ENCODE results near the gene PSG1. TPM values are rescaled to one million over a fixed set of nuclear protein-coding genes. Genes with fewer than 3 reads are reported as not detected.
"Not testable (repeated sequence)": the region's sequence is repeated elsewhere in the genome, so short reads cannot be mapped to it uniquely, and the experiment has no call there.

The PSG1 gene
- total RNA-seq, 1 experiment from 2014 or later, result not detected

GRCh38 chr19:42872608-42873007 lies 6.9 kb downstream of the PSG1 start:
- no peaks in the 10 kb centered on the region for H3K27me3 Mint-ChIP-seq (ENCODE audit: unreplicated experiment)
- H3K27ac Mint-ChIP-seq (ENCODE audit: unreplicated experiment), result no peak overlapping the region
- no peaks in the 10 kb centered on the region for H3K9me3 Mint-ChIP-seq (ENCODE audit: low read depth, unreplicated experiment)
- intact Hi-C loops (cut with micrococcal nuclease; ENCODE audit: unreplicated experiment), result no loop called here
- no peak for TF ChIP-seq CTCF (IDR thresholded peaks at IDR 0.05; ENCODE audit: unreplicated experiment)
- no peaks in the 10 kb centered on the region for H3K36me3 Mint-ChIP-seq (ENCODE audit: insufficient read depth, unreplicated experiment)
- H3K4me1 Mint-ChIP-seq (ENCODE audit: low read depth, unreplicated experiment), result peaks cover 51% of the 10 kb centered on the region
- no TSS peak for BruUV-seq (replicated peaks)
- no peak for DNase-seq
- CTCF ChIA-PET, result no interaction called here
- no peak overlapping the region for H3K4me3 Mint-ChIP-seq (ENCODE audit: low read depth, unreplicated experiment)

- H3K27ac Mint-ChIP-seq (ENCODE audit: unreplicated experiment), result no peak overlapping the region
- CTCF ChIA-PET, result interaction anchor here (0.8 kb wide), 1 partner anchor 28 kb away, joined by 5 read pairs; no protein-coding TSS in a partner anchor
These were observed 22.0 kb downstream of the PSG1 start for GRCh38 chr19:42857544-42857867.

GRCh38 chr19:42856866-42857543 lies 22.5 kb downstream of the PSG1 start:
- H3K27ac Mint-ChIP-seq (ENCODE audit: unreplicated experiment); H3K36me3 Mint-ChIP-seq (ENCODE audit: insufficient read depth, unreplicated experiment); H3K9me3 Mint-ChIP-seq (ENCODE audit: low read depth, unreplicated experiment); BruUV-seq (replicated peaks); H3K4me3 Mint-ChIP-seq (ENCODE audit: low read depth, unreplicated experiment); H3K27me3 Mint-ChIP-seq (ENCODE audit: unreplicated experiment): not testable (repeated sequence)
- CTCF ChIA-PET, result interaction anchor here (0.6 to 0.8 kb wide), 2 partner anchors 28 to 920 kb away, joined by 4 to 5 read pairs; no protein-coding TSS in a partner anchor
- DNase-seq, result peak; percentile 46
- intact Hi-C loops (cut with micrococcal nuclease; ENCODE audit: unreplicated experiment), result loop anchor here (10.0 kb wide), 1 partner anchor 62 kb away; no protein-coding TSS in a partner anchor
- H3K4me1 Mint-ChIP-seq (ENCODE audit: low read depth, unreplicated experiment), result peaks cover 51% of the 10 kb centered on the region
- TF ChIP-seq CTCF (IDR thresholded peaks at IDR 0.05; ENCODE audit: unreplicated experiment), result peak; percentile 78

More at GRCh38 chr19:42857544-42857867, 22.0 kb downstream of the PSG1 start:
- no peak for TF ChIP-seq CTCF (IDR thresholded peaks at IDR 0.05; ENCODE audit: unreplicated experiment)
- no peak for DNase-seq
- H3K4me3 Mint-ChIP-seq (ENCODE audit: low read depth, unreplicated experiment), result no peak overlapping the region
- no TSS peak for BruUV-seq (replicated peaks)
- H3K36me3 Mint-ChIP-seq (ENCODE audit: insufficient read depth, unreplicated experiment), result peaks cover 4% of the 10 kb centered on the region
- H3K4me1 Mint-ChIP-seq (ENCODE audit: low read depth, unreplicated experiment), result peaks cover 46% of the 10 kb centered on the region
- peaks cover 3% of the 10 kb centered on the region for H3K9me3 Mint-ChIP-seq (ENCODE audit: low read depth, unreplicated experiment)
- intact Hi-C loops (cut with micrococcal nuclease; ENCODE audit: unreplicated experiment), result loop anchor here (10.0 kb wide), 1 partner anchor 63 kb away; no protein-coding TSS in a partner anchor
- no peaks in the 10 kb centered on the region for H3K27me3 Mint-ChIP-seq (ENCODE audit: unreplicated experiment)

GRCh38 chr19:42854745-42855144 lies 24.8 kb downstream of the PSG1 start:
- H3K4me3 Mint-ChIP-seq (ENCODE audit: low read depth, unreplicated experiment); H3K9me3 Mint-ChIP-seq (ENCODE audit: low read depth, unreplicated experiment); H3K27ac Mint-ChIP-seq (ENCODE audit: unreplicated experiment); DNase-seq; BruUV-seq (replicated peaks); H3K27me3 Mint-ChIP-seq (ENCODE audit: unreplicated experiment); CTCF ChIA-PET: not testable (repeated sequence)
- peaks cover 19% of the 10 kb centered on the region for H3K36me3 Mint-ChIP-seq (ENCODE audit: insufficient read depth, unreplicated experiment)
- peaks cover 73% of the 10 kb centered on the region for H3K4me1 Mint-ChIP-seq (ENCODE audit: low read depth, unreplicated experiment)
- intact Hi-C loops (cut with micrococcal nuclease; ENCODE audit: unreplicated experiment), result loop anchor here (10.0 kb wide), 1 partner anchor 60 kb away; no protein-coding TSS in a partner anchor

- H3K9me3 Mint-ChIP-seq (ENCODE audit: low read depth, unreplicated experiment); H3K27me3 Mint-ChIP-seq (ENCODE audit: unreplicated experiment); H3K4me3 Mint-ChIP-seq (ENCODE audit: low read depth, unreplicated experiment); DNase-seq; BruUV-seq (replicated peaks); CTCF ChIA-PET: not testable (repeated sequence)
- Mint-ChIP-seq H3K27ac (ENCODE audit: unreplicated experiment) (peak overlapping the region; percentile 65), H3K36me3 (ENCODE audit: insufficient read depth, unreplicated experiment) (peaks cover 19% of the 10 kb centered on the region), H3K4me1 (ENCODE audit: low read depth, unreplicated experiment) (peaks cover 76% of the 10 kb centered on the region)
- intact Hi-C loops (cut with micrococcal nuclease; ENCODE audit: unreplicated experiment), result loop anchor here (10.0 kb wide), 1 partner anchor 58 kb away; no protein-coding TSS in a partner anchor
These were observed 26.3 kb downstream of the PSG1 start for GRCh38 chr19:42853231-42853630.

- H3K4me3 Mint-ChIP-seq (ENCODE audit: low read depth, unreplicated experiment); CTCF ChIA-PET; BruUV-seq (replicated peaks); DNase-seq; H3K27me3 Mint-ChIP-seq (ENCODE audit: unreplicated experiment); H3K9me3 Mint-ChIP-seq (ENCODE audit: low read depth, unreplicated experiment): not testable (repeated sequence)
- peaks cover 19% of the 10 kb centered on the region for H3K36me3 Mint-ChIP-seq (ENCODE audit: insufficient read depth, unreplicated experiment)
- H3K4me1 Mint-ChIP-seq (ENCODE audit: low read depth, unreplicated experiment), result peaks cover 76% of the 10 kb centered on the region
- peak overlapping the region; percentile 65 for H3K27ac Mint-ChIP-seq (ENCODE audit: unreplicated experiment)
- intact Hi-C loops (cut with micrococcal nuclease; ENCODE audit: unreplicated experiment), result loop anchor here (10.0 kb wide), 1 partner anchor 58 kb away; no protein-coding TSS in a partner anchor
These were observed 26.7 kb downstream of the PSG1 start for GRCh38 chr19:42852821-42853220.

GRCh38 chr19:42851718-42852280 lies 27.7 kb downstream of the PSG1 start:
- Mint-ChIP-seq H3K27ac (ENCODE audit: unreplicated experiment) (peak overlapping the region; percentile 65), H3K36me3 (ENCODE audit: insufficient read depth, unreplicated experiment) (peaks cover 23% of the 10 kb centered on the region), H3K4me1 (ENCODE audit: low read depth, unreplicated experiment) (peaks cover 77% of the 10 kb centered on the region)
- H3K4me3 Mint-ChIP-seq (ENCODE audit: low read depth, unreplicated experiment); BruUV-seq (replicated peaks); CTCF ChIA-PET; H3K9me3 Mint-ChIP-seq (ENCODE audit: low read depth, unreplicated experiment); H3K27me3 Mint-ChIP-seq (ENCODE audit: unreplicated experiment): not testable (repeated sequence)
- DNase-seq, result peak; percentile 36
- intact Hi-C loops (cut with micrococcal nuclease; ENCODE audit: unreplicated experiment), result loop anchor here (10.0 kb wide), 1 partner anchor 57 kb away; no protein-coding TSS in a partner anchor
